ENCODE measurements around the gene PLEKHA6.

The PLEKHA6 gene

DNA sequence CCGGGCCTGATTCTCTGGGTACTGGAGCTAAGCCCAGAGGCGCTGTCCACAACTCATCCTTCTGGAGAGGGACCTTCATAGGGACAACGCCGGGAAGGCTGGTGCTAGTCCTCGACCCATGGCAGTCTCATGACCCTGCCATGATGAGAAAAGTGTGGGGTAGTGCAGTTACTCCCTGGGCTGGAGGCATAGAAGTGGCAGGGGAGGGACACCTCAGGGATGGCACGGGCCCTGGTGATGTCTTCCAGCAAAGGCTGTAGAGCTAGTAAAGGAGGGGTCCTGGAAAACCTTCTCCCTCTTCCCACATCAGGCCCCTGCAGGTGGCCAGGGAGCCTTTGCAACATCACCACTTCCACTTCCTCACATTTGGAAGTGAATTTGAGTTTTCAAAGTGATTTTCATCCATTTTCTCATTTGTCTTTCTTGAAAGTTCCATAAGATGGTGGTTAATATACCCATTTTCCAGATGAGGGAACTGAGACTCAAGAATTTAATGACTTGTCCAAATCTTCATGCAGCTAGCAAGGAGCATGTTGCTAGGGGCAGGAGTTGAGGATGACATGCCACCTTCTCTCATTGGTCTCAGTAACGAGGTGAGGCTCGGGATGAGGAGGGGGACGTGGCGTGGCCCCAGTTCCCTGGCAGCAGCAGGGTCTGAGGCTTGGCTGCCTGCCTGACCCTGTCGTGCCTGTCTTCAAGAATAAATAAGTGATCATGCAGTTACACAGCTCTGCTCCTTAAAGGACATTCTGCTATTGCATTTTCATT lies 142.7 kb downstream of the PLEKHA6 start:
- no peak for DNase-seq (ENCODE audit: low read depth in 2 of 2)

DNA sequence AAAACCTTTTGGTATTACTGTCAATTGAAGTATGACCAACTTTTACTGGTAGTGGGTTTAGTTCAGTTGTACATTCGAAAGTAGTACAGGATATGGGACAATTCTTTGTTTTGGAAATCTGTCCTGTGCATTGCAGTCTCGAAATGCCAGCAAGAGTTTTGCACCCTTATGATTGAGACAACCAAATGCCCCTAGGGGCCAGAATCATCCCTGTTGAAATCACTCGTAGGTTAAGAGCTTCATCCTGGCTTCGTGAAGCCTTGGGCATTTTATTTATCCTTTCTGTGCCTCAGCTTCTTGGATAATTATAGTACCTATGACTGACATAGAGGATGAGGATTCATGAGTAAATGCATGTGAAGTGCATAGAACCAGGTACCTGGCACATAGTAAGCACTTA lies 143.5 kb downstream of the PLEKHA6 start:
- DNase-seq (ENCODE audit: low read depth in 2 of 2) = no peak

DNA sequence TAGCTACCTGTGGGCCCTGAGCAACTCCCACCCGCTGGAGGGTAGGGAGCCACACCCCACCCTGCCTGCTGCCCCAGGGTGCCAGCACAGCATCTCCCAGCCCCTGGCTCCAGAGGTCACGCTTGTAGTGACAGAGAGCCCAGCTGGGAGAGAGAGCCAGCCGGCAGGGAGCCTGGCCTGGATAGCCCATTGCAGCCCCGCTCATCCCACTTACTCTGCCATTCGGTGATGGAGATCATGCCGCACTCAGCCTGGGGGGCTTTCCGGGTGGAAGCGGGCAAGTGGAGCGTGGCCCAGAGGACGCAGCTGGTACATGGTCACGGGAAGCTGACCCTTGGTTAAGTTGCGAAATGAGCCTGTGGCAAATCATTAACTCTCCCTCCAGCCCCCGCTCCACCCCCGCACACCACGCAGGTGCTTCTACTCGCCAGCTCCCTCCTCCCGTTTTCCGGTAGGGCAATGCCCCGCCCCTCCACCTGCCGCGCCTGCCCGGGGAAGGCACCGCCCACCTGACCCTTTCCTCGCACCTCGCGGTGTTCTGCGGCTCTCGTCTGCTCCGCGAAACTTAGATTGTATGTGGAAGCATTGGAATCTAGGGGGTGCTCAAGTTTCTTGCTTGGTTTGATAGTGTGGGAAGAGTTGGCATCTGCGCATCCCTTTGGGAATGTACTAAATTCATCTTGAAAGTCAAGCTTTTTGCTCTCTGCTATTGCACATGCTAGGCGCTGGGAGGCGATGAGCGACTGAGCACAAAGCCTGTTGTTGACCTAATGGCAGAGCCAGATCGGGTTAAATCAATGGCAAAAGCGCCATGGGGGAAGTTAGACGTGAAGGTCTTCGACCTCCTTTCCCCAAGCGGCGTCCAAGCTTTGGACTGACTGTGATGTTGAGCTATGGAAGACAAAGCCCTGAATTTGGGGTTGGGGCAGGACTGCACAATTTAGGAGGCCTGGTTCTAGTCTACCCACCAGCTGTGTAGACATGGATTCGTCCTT lies 145.8 kb downstream of the PLEKHA6 start, which contains the start of gene GOLT1A:
Gene GOLT1A, minus strand, starts transcription at position 321 of the 995 bp plus-strand sequence. Its CDS starts 82 bp downstream, at position 239.
- peak in 1 of 2 donors; percentile 42 for DNase-seq (ENCODE audit: low read depth in 2 of 2)

DNA sequence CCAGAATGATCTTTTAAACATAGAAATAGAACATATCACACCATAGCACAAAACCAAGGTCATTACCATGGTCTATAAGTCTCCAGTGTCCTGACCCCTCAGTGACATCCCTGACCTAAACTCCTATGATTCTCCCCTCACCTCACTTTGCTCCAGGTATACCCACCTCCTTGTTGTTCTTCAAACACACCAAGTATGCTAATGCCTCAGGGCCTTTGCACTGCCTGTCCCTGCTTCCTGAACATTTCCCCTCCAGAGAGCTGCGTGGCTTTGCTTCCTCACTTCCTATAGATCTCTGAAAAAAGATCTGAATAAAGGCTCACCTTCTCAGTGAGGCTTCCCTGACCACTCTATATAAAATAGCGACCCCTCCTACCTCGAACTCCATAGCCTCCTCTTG lies 147.0 kb downstream of the PLEKHA6 start:
- DNase-seq (ENCODE audit: low read depth in 2 of 2) = no peak

- DNase-seq (ENCODE audit: low read depth in 2 of 2) = no peak
Observed at GRCh38 chr1:204211046-204211445, 148.7 kb downstream of the PLEKHA6 start.

- DNase-seq (ENCODE audit: low read depth in 2 of 2) = peak; percentile 69 to 70
Observed at GRCh38 chr1:204207136-204207616, 152.6 kb downstream of the PLEKHA6 start.

- no peak for DNase-seq (ENCODE audit: low read depth in 2 of 2)
Observed at GRCh38 chr1:204206121-204206520, 153.6 kb downstream of the PLEKHA6 start.

GRCh38 chr1:204205486-204205885 lies 154.2 kb downstream of the PLEKHA6 start:
- no peak for DNase-seq (ENCODE audit: low read depth in 2 of 2)

GRCh38 chr1:204204944-204205343 lies 154.8 kb downstream of the PLEKHA6 start:
- DNase-seq (ENCODE audit: low read depth in 2 of 2) = no peak

GRCh38 chr1:204203206-204203767 lies 156.4 kb downstream of the PLEKHA6 start:
- DNase-seq (ENCODE audit: low read depth in 2 of 2) = no peak

DNA sequence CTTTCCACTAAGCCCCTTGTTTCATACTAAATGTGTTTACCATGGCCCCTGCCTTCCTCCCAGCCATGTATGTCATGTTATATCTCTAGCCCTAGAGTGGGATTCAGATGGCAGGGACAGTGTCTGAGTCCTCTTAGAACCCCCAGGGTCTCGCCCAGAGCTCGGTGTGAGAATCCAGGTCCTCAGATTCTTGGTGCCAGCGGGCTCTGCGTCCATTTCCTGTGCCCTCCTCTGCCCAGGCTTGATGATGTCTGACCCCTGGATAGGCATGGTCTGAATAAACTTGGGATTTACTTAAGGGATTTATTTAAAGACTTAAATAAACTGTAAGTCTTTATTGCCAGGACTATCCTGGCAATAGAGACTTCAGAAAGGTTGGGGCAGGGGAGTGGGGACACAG lies 157.2 kb downstream of the PLEKHA6 start:
- no peak for DNase-seq (ENCODE audit: low read depth in 2 of 2)

DNA sequence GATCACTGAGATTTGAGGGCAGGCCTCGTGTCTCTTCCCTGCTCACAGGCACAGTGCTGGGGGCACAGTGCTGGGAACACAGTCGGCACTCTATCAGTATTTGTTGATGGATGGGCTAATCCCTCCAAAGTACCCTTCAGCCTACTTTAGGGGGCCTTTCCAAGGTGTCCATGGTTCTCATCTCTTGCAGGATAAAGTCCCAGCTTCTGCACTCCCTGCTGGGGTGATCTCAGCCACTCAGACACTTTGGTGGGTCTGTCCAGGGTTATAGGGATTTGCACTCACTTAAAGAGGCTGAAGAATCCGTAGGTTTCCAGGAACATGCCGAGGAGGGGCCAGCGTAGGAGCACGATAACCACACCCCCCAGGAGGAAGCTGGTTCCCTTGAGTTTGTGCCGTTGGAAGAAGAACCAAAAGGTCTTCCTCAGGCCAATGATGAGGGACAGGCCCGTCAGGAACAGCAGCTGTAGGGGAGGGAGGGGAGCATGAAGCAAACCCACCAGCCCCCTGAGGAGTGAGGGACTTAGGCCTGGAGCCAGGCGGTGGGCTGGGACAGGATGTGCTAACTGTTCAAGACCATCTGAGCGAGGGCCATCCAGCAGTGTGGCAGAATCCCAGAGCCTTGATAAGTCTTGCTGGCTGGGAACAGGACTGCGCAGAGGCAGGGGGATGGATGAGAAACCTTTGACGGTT lies 158.2 kb downstream of the PLEKHA6 start:
- no peak for DNase-seq (ENCODE audit: low read depth in 2 of 2)

DNA sequence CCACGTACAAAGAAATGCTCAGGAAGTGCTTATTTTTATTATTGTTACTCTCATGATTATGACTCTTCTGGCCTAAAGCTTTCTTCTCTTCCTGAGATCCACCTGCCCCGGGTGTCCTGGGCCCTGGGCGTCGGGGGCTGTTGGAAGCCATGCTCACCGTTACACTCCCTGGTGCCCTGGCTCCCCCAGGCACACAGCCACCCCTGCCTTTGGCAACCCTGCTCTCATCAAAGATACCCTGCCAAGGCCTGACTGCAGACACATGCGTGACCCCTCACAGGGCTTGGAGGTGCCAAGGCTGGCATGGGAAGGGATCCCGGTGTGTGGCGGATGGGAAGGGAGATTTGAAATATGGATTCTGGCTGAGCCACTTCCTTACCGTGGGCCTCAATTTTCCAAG lies 160.2 kb downstream of the PLEKHA6 start:
- DNase-seq (ENCODE audit: low read depth in 2 of 2) = no peak

- DNase-seq (ENCODE audit: low read depth in 2 of 2) = no peak
Observed at GRCh38 chr1:204198348-204199340, 161.1 kb downstream of the PLEKHA6 start.

- no peak for DNase-seq (ENCODE audit: low read depth in 2 of 2)
Observed at GRCh38 chr1:204197068-204197467, 162.7 kb downstream of the PLEKHA6 start.

GRCh38 chr1:204196068-204196795 lies 163.5 kb downstream of the PLEKHA6 start, which contains the start of gene KISS1:
TSS of gene KISS1 (minus strand) at chr1:204196491. CDS start at chr1:204192876, 3,615 bp downstream.
- no peak for DNase-seq (ENCODE audit: low read depth in 2 of 2)

DNA sequence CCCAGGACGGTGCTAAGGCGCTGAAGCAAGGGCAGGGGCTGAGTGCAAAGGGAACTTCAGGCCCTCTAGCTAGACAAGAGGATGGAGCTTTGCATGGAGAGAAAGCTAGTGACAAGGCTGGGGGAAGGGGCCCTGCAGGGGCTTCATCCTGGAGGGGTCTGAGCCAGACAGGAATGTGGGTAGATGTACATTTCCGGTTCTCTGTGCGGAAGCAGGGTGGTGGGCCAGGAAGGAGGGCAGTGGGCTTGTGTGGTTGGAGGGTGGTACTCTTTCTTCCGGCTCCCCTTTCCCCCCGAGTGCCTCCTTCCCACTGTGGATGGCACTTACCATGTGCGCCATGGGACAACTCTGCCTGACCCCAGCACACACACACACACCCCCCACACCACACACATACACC lies 165.0 kb downstream of the PLEKHA6 start:
- no peak for DNase-seq (ENCODE audit: low read depth in 2 of 2)

- DNase-seq (ENCODE audit: low read depth in 2 of 2) = no peak
Observed at GRCh38 chr1:204194080-204194479, 165.6 kb downstream of the PLEKHA6 start.

GRCh38 chr1:204192589-204193352 lies 167.0 kb downstream of the PLEKHA6 start:
- no peak for DNase-seq (ENCODE audit: low read depth in 2 of 2)

All from activated CD4-positive, alpha-beta T cell treated with anti-CD3 and anti-CD28 coated beads for 24 hours (primary cell).